IMR-90 (cell line): ENCODE data around the gene MASP2. TPM values are rescaled to one million over a fixed set of nuclear protein-coding genes. Genes with fewer than 3 reads are reported as not detected.

Experiments used
- ATAC-seq: fragments of 200-7000 bp; cut with Tn5 transposase; 2 replicates; pipeline ENCODE4 v1.9.1; 2020; ENCODE audit warnings: low read depth, mild to moderate bottlenecking, moderate library complexity
- BruUV-seq: library from RNA; stranded (reverse); fragments of 400-500 nt; replicated peaks from 2 replicates; lab custom pipeline; 2021; lab: Mats Ljungman, UMichigan
- CTCF ChIA-PET: fragments of 300-600 bp; formaldehyde crosslinking; extraction: SDS; loops from one replicate; lab custom pipeline; 2021; ENCODE audit warnings: antibody characterized with exemption; lab: Yijun Ruan, JAX
- POLR2A ChIA-PET: fragments of 300-600 bp; sonication (Branson Sonifier 250); formaldehyde crosslinking; loops from one replicate; lab custom pipeline; 2022; ENCODE audit warnings: antibody characterized with exemption; ENCODE audit not compliant: unreplicated experiment; lab: Charles Lee
- DNase-seq: peaks from one replicate; pipeline ENCODE4 v3.0.0; 2013
- H2AFZ ChIP-seq: replicated peaks from 2 replicates; pipeline ENCODE3; 2013; ENCODE audit warnings: low read length, mild to moderate bottlenecking; ENCODE audit not compliant: poor library complexity
- H2AK5ac ChIP-seq: 2 replicates; pipeline ENCODE4 v1.6.1; 2013; ENCODE audit warnings: low read depth, low read length, inconsistent platforms
- H2AK9ac ChIP-seq: replicated peaks from 2 replicates; pipeline ENCODE3; 2013; ENCODE audit warnings: mild to moderate bottlenecking, low read depth, low read length, moderate library complexity; ENCODE audit not compliant: poor library complexity
- H2BK120ac ChIP-seq: 2 replicates; pipeline ENCODE4 v1.6.1; 2013; ENCODE audit warnings: low read depth, low read length, inconsistent platforms
- H2BK15ac ChIP-seq: 3 replicates; pipeline ENCODE4 v1.6.1; 2013; ENCODE audit warnings: low read depth, low read length, inconsistent platforms
- H2BK20ac ChIP-seq: 2 replicates; pipeline ENCODE4 v1.6.1; 2013; ENCODE audit warnings: low read depth, mild to moderate bottlenecking, inconsistent platforms, low read length, moderate library complexity
- H2BK5ac ChIP-seq: 2 replicates; pipeline ENCODE4 v1.6.1; 2013; ENCODE audit warnings: mild to moderate bottlenecking, low read depth, low read length, inconsistent platforms; ENCODE audit not compliant: poor library complexity, severe bottlenecking
- H3K14ac ChIP-seq: replicated peaks from 2 replicates; pipeline ENCODE4 v1.6.1; 2013; ENCODE audit warnings: low read depth, low read length, inconsistent platforms
- H3K18ac ChIP-seq: 2 replicates; pipeline ENCODE4 v1.6.1; 2013; ENCODE audit warnings: low read depth, low read length, control low read depth
- H3K23ac ChIP-seq: 2 replicates; pipeline ENCODE4 v1.6.1; 2013; ENCODE audit warnings: low read depth, low read length, inconsistent platforms
- H3K27ac ChIP-seq: 2 replicates; pipeline ENCODE4 v1.5.1; 2013; ENCODE audit warnings: mild to moderate bottlenecking, control low read depth, low read length; ENCODE audit not compliant: insufficient read depth
- H3K27me3 ChIP-seq: 2 replicates; pipeline ENCODE4 v1.6.1; 2013; ENCODE audit warnings: low read length; ENCODE audit not compliant: control insufficient read depth, insufficient read depth
- H3K36me3 ChIP-seq: 2 replicates; pipeline ENCODE4 v1.6.1; 2013; ENCODE audit warnings: low read length, mixed read lengths; ENCODE audit not compliant: control insufficient read depth, insufficient read depth
- H3K4ac ChIP-seq: 2 replicates; pipeline ENCODE4 v1.6.1; 2013; ENCODE audit warnings: low read depth, low read length, inconsistent platforms
- H3K4me1 ChIP-seq: 2 replicates; pipeline ENCODE4 v1.6.1; 2013; ENCODE audit warnings: low read length, mixed read lengths; ENCODE audit not compliant: control insufficient read depth, insufficient read depth
- H3K4me2 ChIP-seq: 2 replicates; pipeline ENCODE4 v1.6.1; 2013; ENCODE audit warnings: low read depth, mild to moderate bottlenecking, control low read depth, low read length, moderate library complexity
- H3K4me3 ChIP-seq: 2 replicates; pipeline ENCODE4 v1.5.1; 2013; ENCODE audit warnings: low read depth, mild to moderate bottlenecking, control low read depth, low read length, moderate library complexity; ENCODE audit not compliant: insufficient read depth
- H3K56ac ChIP-seq: 2 replicates; pipeline ENCODE4 v1.6.1; 2013; ENCODE audit warnings: low read length, inconsistent platforms; ENCODE audit not compliant: insufficient read depth; ENCODE audit errors: extremely low read depth
- H3K79me1 ChIP-seq, 2 experiments: 2 replicates each; pipeline ENCODE4 v1.6.1; 2013; ENCODE audit warnings: low read length in 2 of 2, inconsistent platforms in 1 of 2, low read depth in 1 of 2
- H3K9ac ChIP-seq: 2 replicates; pipeline ENCODE4 v1.6.1; 2013; ENCODE audit warnings: low read depth, low read length, control low read depth
- H3K9me1 ChIP-seq: 2 replicates; pipeline ENCODE4 v1.6.1; 2013; ENCODE audit warnings: low read length, inconsistent platforms; ENCODE audit not compliant: insufficient read depth
- H3K9me3 ChIP-seq: 2 replicates; pipeline ENCODE4 v1.6.1; 2013; ENCODE audit warnings: low read length; ENCODE audit not compliant: control insufficient read depth, insufficient read depth
- H4K20me1 ChIP-seq: 2 replicates; pipeline ENCODE4 v1.6.1; 2013; ENCODE audit warnings: low read length, inconsistent platforms; ENCODE audit not compliant: insufficient read depth
- H4K5ac ChIP-seq: 2 replicates; pipeline ENCODE4 v1.6.1; 2013; ENCODE audit warnings: mild to moderate bottlenecking, low read depth, low read length, control low read depth
- H4K8ac ChIP-seq, 2 experiments: 2 replicates each; pipeline ENCODE4 v1.6.1; 2013; ENCODE audit warnings: low read depth in 2 of 2, low read length in 2 of 2, control low read depth in 1 of 2, inconsistent platforms in 1 of 2
- H4K91ac ChIP-seq: 2 replicates; pipeline ENCODE4 v1.6.1; 2013; ENCODE audit warnings: low read depth, low read length, inconsistent platforms; ENCODE audit not compliant: insufficient read depth
- BHLHE40 ChIP-seq: fragments of 150-350 bp; IDR thresholded peaks from 2 replicates; pipeline ENCODE4 v1.6.1; 2016; ENCODE audit warnings: mild to moderate bottlenecking, low read depth, low read length
- CEBPB ChIP-seq: IDR thresholded peaks from 2 replicates; pipeline ENCODE4 v1.6.1; 2012; ENCODE audit warnings: low read depth, low read length, improper control_type of control experiment
- CHD1 ChIP-seq: IDR thresholded peaks from 2 replicates; pipeline ENCODE4 v1.6.1; 2012; ENCODE audit warnings: low read depth, low read length, improper control_type of control experiment
- FOS ChIP-seq: fragments of 150-350 bp; IDR thresholded peaks from 2 replicates; pipeline ENCODE4 v1.6.1; 2016; ENCODE audit warnings: low read depth, low read length
- MAZ ChIP-seq: IDR thresholded peaks from 2 replicates; pipeline ENCODE4 v1.6.1; 2012; ENCODE audit warnings: low read depth, mild to moderate bottlenecking, low read length, improper control_type of control experiment, moderate library complexity, borderline replicate concordance
- NFE2L2 ChIP-seq: fragments of 150-350 bp; IDR thresholded peaks from 2 replicates; pipeline ENCODE4 v1.6.1; 2016; ENCODE audit warnings: low read depth, mild to moderate bottlenecking, low read length
- RCOR1 ChIP-seq: IDR thresholded peaks from 2 replicates; pipeline ENCODE4 v1.6.1; 2012; ENCODE audit warnings: mild to moderate bottlenecking, low read length, improper control_type of control experiment; ENCODE audit not compliant: insufficient replicate concordance
- SMC3 ChIP-seq: fragments of 150-350 bp; IDR thresholded peaks from 2 replicates; pipeline ENCODE4 v1.6.1; 2016; ENCODE audit warnings: low read depth, mild to moderate bottlenecking, antibody characterized with exemption, low read length, moderate library complexity
- WGBS, 2 experiments: methylation state at CpG; one replicate each; pipeline versions ENCODE4 v1.1.5 to v1.1.7; 2013; ENCODE audit warnings: missing lambda C conversion rate in 2 of 2; ENCODE audit not compliant: insufficient read length in 1 of 2; ENCODE audit errors: extremely low coverage in 2 of 2; 5-methylcytosine and 5-hydroxymethylcytosine counted together
- dilution Hi-C: fragments of 300-500 bp; cut with HindIII; formaldehyde crosslinking; loops from one replicate; pipeline ENCODE4 v1.14.3; 2018; ENCODE audit warnings: low sequenced_read_pairs; ENCODE audit not compliant: unreplicated experiment
- in situ Hi-C: fragments of 300-500 bp; cut with MboI; formaldehyde crosslinking; loops from 3 replicates; pipeline ENCODE4 v1.14.3; 2019; ENCODE audit warnings: low sequenced_read_pairs, inconsistent platforms, mixed read lengths
- intact Hi-C: fragments of 100-400 bp; cut with micrococcal nuclease; formaldehyde crosslinking; loops from 2 replicates; pipeline ENCODE4 v1.10.0; 2022
- polyA plus RNA-seq, 3 experiments: library from polyadenylated mRNA; depleted of rRNA; stranded (reverse); fragments of >200 nt; gene quantifications; 2 replicates each; pipeline ENCODE4 v1.2.3, GENCODE V29; 2012; ENCODE audit warnings: low replicate concordance in 1 of 3
- total RNA-seq: library from RNA; depleted of rRNA; stranded (reverse); fragments of >200 nt; gene quantifications from 2 replicates; pipeline ENCODE4 v1.2.3, GENCODE V29; 2012; rRNA removed
- TF ChIP-seq, protein P1 (sequence below): fragments of 150-350 bp; IDR thresholded peaks from 2 replicates; pipeline ENCODE4 v1.6.1; 2017; ENCODE audit warnings: mild to moderate bottlenecking, antibody characterized with exemption, low read length, low read depth

Gene MASP2
- total and polyA plus RNA-seq, 2 of the 4 experiments (the other 2 are of a cell fraction), result 0.03 TPM; not detected in 1

DNA sequence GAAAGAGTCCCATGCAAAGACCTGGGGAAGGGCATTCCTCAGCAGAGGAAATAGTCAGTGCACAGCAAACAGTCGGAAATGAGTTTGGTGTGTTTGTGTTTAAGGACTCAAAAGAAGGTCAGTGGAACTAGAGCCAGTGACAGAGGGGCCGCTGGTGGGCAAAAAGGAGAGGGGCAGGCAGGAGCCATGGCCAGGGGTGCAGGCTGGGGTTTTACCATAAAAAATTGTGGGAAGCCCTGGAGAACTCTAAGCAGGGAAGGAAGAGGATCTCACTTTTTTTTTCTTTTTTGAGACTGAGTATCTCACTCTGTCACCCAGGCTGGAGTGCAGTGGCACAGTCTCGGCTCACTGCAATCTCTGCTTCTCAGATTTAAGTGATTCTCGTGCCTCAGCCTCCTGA is 68.3 kb downstream of the MASP2 start:
- no peak overlapping the region for H3K14ac ChIP-seq

More for the DNA sequence above, 68.3 kb downstream of the MASP2 start:
- Histone ChIP-seq H3K23ac (no peak overlapping the region), H3K79me1 (no peaks in the 10 kb centered on the region), H4K91ac (no peak overlapping the region), H2AK9ac (no peak overlapping the region), H3K18ac (no peak overlapping the region), H2BK5ac (no peak overlapping the region), H3K9me3 (no peaks in the 10 kb centered on the region), H2BK15ac (no peak overlapping the region), H2AFZ (no peak overlapping the region), H3K36me3 (no peaks in the 10 kb centered on the region), H2BK20ac (no peak overlapping the region), H3K56ac (no peak overlapping the region), H4K5ac (no peak overlapping the region), H3K27ac (no peak overlapping the region), H3K4me1 (peaks cover 1% of the 10 kb centered on the region; the same call in 1 of the 2 replicates), H4K20me1 (no peaks in the 10 kb centered on the region), H3K4me2 (no peak overlapping the region), H2BK120ac (no peak overlapping the region), H4K8ac (no peak overlapping the region), H3K9ac (no peak overlapping the region), H3K9me1 (no peaks in the 10 kb centered on the region), H3K27me3 (peaks cover 14% of the 10 kb centered on the region), H3K4me3 (no peak overlapping the region), H3K4ac (no peak overlapping the region), H2AK5ac (no peak overlapping the region)
- intact Hi-C loops (no loop called here), dilution Hi-C loops (no loop called here), in situ Hi-C loops (no loop called here)
- BruUV-seq, result no TSS peak
- ATAC-seq (no peak), DNase-seq (no peak)
- ChIA-PET POLR2A (no interaction called here), CTCF (no interaction called here)
- no peak for TF ChIP-seq NFE2L2
- no peak for TF ChIP-seq SMC3
- TF ChIP-seq MAZ, result no peak
- no peak for TF ChIP-seq RCOR1
- no peak for TF ChIP-seq FOS
- no peak for TF ChIP-seq BHLHE40
- TF ChIP-seq CEBPB, result no peak
- no peak for TF ChIP-seq CHD1
- TF ChIP-seq, protein P1, sequence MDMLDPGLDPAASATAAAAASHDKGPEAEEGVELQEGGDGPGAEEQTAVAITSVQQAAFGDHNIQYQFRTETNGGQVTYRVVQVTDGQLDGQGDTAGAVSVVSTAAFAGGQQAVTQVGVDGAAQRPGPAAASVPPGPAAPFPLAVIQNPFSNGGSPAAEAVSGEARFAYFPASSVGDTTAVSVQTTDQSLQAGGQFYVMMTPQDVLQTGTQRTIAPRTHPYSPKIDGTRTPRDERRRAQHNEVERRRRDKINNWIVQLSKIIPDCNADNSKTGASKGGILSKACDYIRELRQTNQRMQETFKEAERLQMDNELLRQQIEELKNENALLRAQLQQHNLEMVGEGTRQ, result no peak
- 29% methylated on average over 2 of the region's 4 CpGs; no CpG with 5 or more reads in 1 of the 2 experiments for WGBS, 2 experiments

Other genes with a start within 250 kb of the MASP2 start
- 36.7 and 98.0 TPM in 2 replicates for gene TARDBP, start 34.6 kb downstream of the MASP2 start, total RNA-seq
- 161 and 196 TPM in 2 replicates for gene TARDBP, start 34.6 kb downstream of the MASP2 start, polyA plus RNA-seq (2012; rRNA removed)
- 23.1 and 25.6 TPM in 2 replicates for gene SRM, start 12.8 kb upstream of the MASP2 start, total RNA-seq
- gene SRM, start 12.8 kb upstream of the MASP2 start, polyA plus RNA-seq (2012; rRNA removed), result 160 and 203 TPM in 2 replicates
- 56.4 and 64.5 TPM in 2 replicates for gene EXOSC10, start 52.6 kb upstream of the MASP2 start, total RNA-seq
- 63.5 and 66.0 TPM in 2 replicates for gene EXOSC10, start 52.6 kb upstream of the MASP2 start, polyA plus RNA-seq (2012; rRNA removed)
- under 0.01 TPM in 1 of 2 replicates, not detected in the other for gene ANGPTL7, start 142.1 kb upstream of the MASP2 start, total RNA-seq
- not detected in 2 replicates for gene ANGPTL7, start 142.1 kb upstream of the MASP2 start, polyA plus RNA-seq (2012; rRNA removed)
- 33.6 and 36.7 TPM in 2 replicates for gene MTOR, start 215.3 kb upstream of the MASP2 start, total RNA-seq
- 19.2 and 19.5 TPM in 2 replicates for gene MTOR, start 215.3 kb upstream of the MASP2 start, polyA plus RNA-seq (2012; rRNA removed)
- 4.7 and 6.3 TPM in 2 replicates for gene UBIAD1, start 226.0 kb upstream of the MASP2 start, total RNA-seq
- 9.4 and 9.5 TPM in 2 replicates for gene UBIAD1, start 226.0 kb upstream of the MASP2 start, polyA plus RNA-seq (2012; rRNA removed)